WTC11 (cell line): Measurements from ENCODE around the gene DPCD.

ENCODE experiments used
- CTCF ChIP-seq: fragments of 200-600 bp; IDR thresholded peaks from 2 replicates; pipeline ENCODE4 v1.8.0; 2022; ENCODE audit warnings: antibody characterized with exemption
- E2F4 ChIP-seq: sonication (generic); formaldehyde crosslinking; IDR thresholded peaks from 2 replicates; pipeline ENCODE4 v1.8.1; 2022; ENCODE audit warnings: low read depth, mild to moderate bottlenecking, moderate library complexity, missing genetic modification reagents, borderline replicate concordance

- no peak for TF ChIP-seq CTCF
- no peak for TF ChIP-seq E2F4 (CRISPR knock-in tag)
These were observed 43.8 kb downstream of the DPCD start for GRCh38 chr10:101631821-101632475.
